Caco-2 (cell line): ENCODE data around the gene VAC14. TPM values are rescaled to one million over a fixed set of nuclear protein-coding genes. Genes with fewer than 3 reads are reported as not detected.

Source experiments
- BruUV-seq: library from RNA; stranded (reverse); fragments of 400-500 nt; replicated peaks from 2 replicates; lab custom pipeline; 2021; lab: Mats Ljungman, UMichigan
- CTCF ChIA-PET: fragments of 300-600 bp; sonication (Branson Sonifier 250); formaldehyde crosslinking; loops from one replicate; lab custom pipeline; 2022; ENCODE audit warnings: antibody characterized with exemption; lab: Charles Lee
- POLR2A ChIA-PET: fragments of 300-600 bp; sonication (Branson Sonifier 250); formaldehyde crosslinking; loops from one replicate; lab custom pipeline; 2022; ENCODE audit warnings: antibody characterized with exemption; lab: Charles Lee
- DNase-seq, 2 experiments: peaks; one replicate each; pipeline versions ENCODE4 v3.0.0 to v3.0.0-alpha.2; 2020 to 2022
- H3K27me3 ChIP-seq: replicated peaks from 2 replicates; pipeline ENCODE4 v1.6.0; 2011; ENCODE audit warnings: low read length; ENCODE audit not compliant: control insufficient read depth, insufficient read depth
- H3K36me3 ChIP-seq: 2 replicates; pipeline ENCODE4 v1.5.1; 2011; ENCODE audit warnings: low read length; ENCODE audit not compliant: control insufficient read depth, insufficient read depth
- H3K4me1 ChIP-seq: fragments of 250-450 bp; sonication (Bioruptor Pico); 2 replicates; pipeline ENCODE4 v1.5.1; 2020; ENCODE audit warnings: mild to moderate bottlenecking
- H3K4me3 ChIP-seq: 2 replicates; pipeline ENCODE4 v1.5.1; 2011; ENCODE audit warnings: low read depth, mild to moderate bottlenecking, control low read depth, low read length
- H3K9me3 ChIP-seq: fragments of 250-450 bp; sonication (Bioruptor Pico); 2 replicates; pipeline ENCODE4 v1.5.1; 2020; ENCODE audit warnings: mild to moderate bottlenecking, moderate library complexity
- H3K27ac Mint-ChIP-seq: one replicate; pipeline ENCODE4 v1.8.0; 2022; ENCODE audit warnings: mixed read lengths; ENCODE audit not compliant: unreplicated experiment
- H3K27me3 Mint-ChIP-seq: one replicate; pipeline ENCODE4 v1.8.0; 2022; ENCODE audit warnings: mixed read lengths; ENCODE audit not compliant: insufficient read depth, unreplicated experiment
- H3K36me3 Mint-ChIP-seq: one replicate; pipeline ENCODE4 v1.8.0; 2022; ENCODE audit warnings: mild to moderate bottlenecking, mixed read lengths; ENCODE audit not compliant: insufficient read depth, unreplicated experiment
- H3K4me1 Mint-ChIP-seq: one replicate; pipeline ENCODE4 v1.8.0; 2022; ENCODE audit warnings: low read depth, mixed read lengths; ENCODE audit not compliant: unreplicated experiment
- H3K4me3 Mint-ChIP-seq: one replicate; pipeline ENCODE4 v1.8.0; 2022; ENCODE audit warnings: mild to moderate bottlenecking, moderate library complexity, mixed read lengths; ENCODE audit not compliant: unreplicated experiment
- H3K9me3 Mint-ChIP-seq: one replicate; pipeline ENCODE4 v1.8.0; 2022; ENCODE audit warnings: mixed read lengths; ENCODE audit not compliant: unreplicated experiment
- intact Hi-C: fragments of 100-400 bp; cut with micrococcal nuclease; formaldehyde crosslinking; loops from one replicate; pipeline ENCODE4 v1.10.0; 2022; ENCODE audit not compliant: unreplicated experiment
- total RNA-seq: library from RNA; stranded (reverse); gene quantifications from 2 replicates; pipeline ENCODE4 v1.2.3, GENCODE V29; 2022
- TF ChIP-seq, protein P1 (sequence below), 2 experiments: fragments of 200-600 bp in 1 of 2; IDR thresholded peaks; 1 replicate in 1 of 2; 2 replicates in 1 of 2; pipeline versions ENCODE4 v1.5.1 to v1.8.0; 2011 to 2022; ENCODE audit warnings: antibody characterized with exemption in 1 of 2, control low read depth in 1 of 2, inconsistent platforms in 1 of 2, low read depth in 1 of 2, low read length in 1 of 2, mild to moderate bottlenecking in 1 of 2, moderate library complexity in 1 of 2; ENCODE audit not compliant: insufficient read depth in 1 of 2, severe bottlenecking in 1 of 2, unreplicated experiment in 1 of 2

The VAC14 gene
- total RNA-seq, 1 experiment from 2014 or later: 63.5 TPM

DNA sequence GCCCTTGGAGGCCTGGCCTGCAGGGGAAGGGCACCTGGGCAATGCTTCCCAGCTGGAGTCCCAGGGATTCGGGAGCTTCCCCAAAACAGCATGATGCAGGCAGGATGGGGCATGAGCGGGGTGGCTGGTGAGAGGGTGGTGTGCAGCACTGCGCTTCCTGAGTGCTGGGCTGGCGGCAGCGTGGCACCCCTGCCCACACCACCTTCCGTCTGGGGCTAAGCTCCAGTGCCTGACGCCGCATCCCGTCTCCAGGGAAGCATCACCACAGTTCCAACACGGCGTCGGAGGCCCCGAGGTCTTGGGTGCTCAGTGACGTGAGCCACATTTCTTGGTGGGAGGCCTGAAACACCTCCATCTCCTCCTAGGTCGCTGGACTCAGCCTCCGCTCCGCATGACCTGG is 101.3 kb downstream of the VAC14 start:
- H3K4me1 Mint-ChIP-seq: peaks cover 19% of the 10 kb centered on the region
- ChIA-PET CTCF (no interaction called here), POLR2A (no interaction called here)
- no peak overlapping the region for H3K4me3 Mint-ChIP-seq
- Histone ChIP-seq H3K9me3 (no peaks in the 10 kb centered on the region), H3K4me1 (peaks cover 19% of the 10 kb centered on the region), H3K36me3 (no peaks in the 10 kb centered on the region), H3K27me3 (no peaks in the 10 kb centered on the region), H3K4me3 (no peak overlapping the region)
- no peaks in the 10 kb centered on the region for H3K9me3 Mint-ChIP-seq
- DNase-seq: no peak
- BruUV-seq: no TSS peak
- H3K36me3 Mint-ChIP-seq: peaks cover 6% of the 10 kb centered on the region
- TF ChIP-seq, protein P1, sequence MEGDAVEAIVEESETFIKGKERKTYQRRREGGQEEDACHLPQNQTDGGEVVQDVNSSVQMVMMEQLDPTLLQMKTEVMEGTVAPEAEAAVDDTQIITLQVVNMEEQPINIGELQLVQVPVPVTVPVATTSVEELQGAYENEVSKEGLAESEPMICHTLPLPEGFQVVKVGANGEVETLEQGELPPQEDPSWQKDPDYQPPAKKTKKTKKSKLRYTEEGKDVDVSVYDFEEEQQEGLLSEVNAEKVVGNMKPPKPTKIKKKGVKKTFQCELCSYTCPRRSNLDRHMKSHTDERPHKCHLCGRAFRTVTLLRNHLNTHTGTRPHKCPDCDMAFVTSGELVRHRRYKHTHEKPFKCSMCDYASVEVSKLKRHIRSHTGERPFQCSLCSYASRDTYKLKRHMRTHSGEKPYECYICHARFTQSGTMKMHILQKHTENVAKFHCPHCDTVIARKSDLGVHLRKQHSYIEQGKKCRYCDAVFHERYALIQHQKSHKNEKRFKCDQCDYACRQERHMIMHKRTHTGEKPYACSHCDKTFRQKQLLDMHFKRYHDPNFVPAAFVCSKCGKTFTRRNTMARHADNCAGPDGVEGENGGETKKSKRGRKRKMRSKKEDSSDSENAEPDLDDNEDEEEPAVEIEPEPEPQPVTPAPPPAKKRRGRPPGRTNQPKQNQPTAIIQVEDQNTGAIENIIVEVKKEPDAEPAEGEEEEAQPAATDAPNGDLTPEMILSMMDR (IDR thresholded peaks at IDR 0.05; ENCODE audit: insufficient read depth in 1 of 2, low read depth in 1 of 2, low read length in 1 of 2, severe bottlenecking in 1 of 2, unreplicated experiment in 1 of 2): no peak
- intact Hi-C loops: no loop called here
- H3K27me3 Mint-ChIP-seq: no peaks in the 10 kb centered on the region
- H3K27ac Mint-ChIP-seq: peak overlapping the region; percentile 37

DNA sequence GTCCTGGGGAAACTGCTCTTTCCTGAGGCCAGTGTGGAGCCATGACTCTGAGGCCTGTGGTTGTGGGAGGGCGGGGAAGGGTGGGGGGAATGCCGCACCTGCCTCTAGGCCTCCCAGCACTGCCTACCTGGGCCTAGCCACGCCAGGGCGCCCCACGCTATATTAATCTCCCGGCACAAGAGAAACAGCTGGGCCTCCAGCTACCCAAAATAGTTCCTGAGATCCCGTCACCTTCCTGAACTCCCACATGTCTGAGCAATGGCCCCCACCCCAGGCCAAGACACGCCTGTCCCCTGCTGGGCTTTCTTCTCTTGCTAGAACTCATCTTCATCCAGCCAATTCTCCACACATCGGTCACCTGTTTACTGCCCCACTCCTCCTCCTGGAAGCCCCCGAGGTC is 102.1 kb downstream of the VAC14 start:
- Mint-ChIP-seq H3K36me3 (peaks cover 11% of the 10 kb centered on the region), H3K4me3 (no peak overlapping the region), H3K9me3 (no peaks in the 10 kb centered on the region), H3K4me1 (peaks cover 27% of the 10 kb centered on the region), H3K27ac (peak overlapping the region; percentile 37), H3K27me3 (no peaks in the 10 kb centered on the region)
- no peaks in the 10 kb centered on the region for H3K27me3 ChIP-seq
- TF ChIP-seq, protein P1 (IDR thresholded peaks at IDR 0.05; ENCODE audit: insufficient read depth in 1 of 2, low read depth in 1 of 2, low read length in 1 of 2, severe bottlenecking in 1 of 2, unreplicated experiment in 1 of 2): no peak
- DNase-seq: no peak
- CTCF ChIA-PET: no interaction called here
- no peak overlapping the region for H3K4me3 ChIP-seq
- POLR2A ChIA-PET: no interaction called here
- intact Hi-C loops: no loop called here
- no peaks in the 10 kb centered on the region; the same call in 1 of the 2 replicates for H3K36me3 ChIP-seq
- no peaks in the 10 kb centered on the region for H3K9me3 ChIP-seq
- peaks cover 27% of the 10 kb centered on the region for H3K4me1 ChIP-seq
- no TSS peak for BruUV-seq

DNA sequence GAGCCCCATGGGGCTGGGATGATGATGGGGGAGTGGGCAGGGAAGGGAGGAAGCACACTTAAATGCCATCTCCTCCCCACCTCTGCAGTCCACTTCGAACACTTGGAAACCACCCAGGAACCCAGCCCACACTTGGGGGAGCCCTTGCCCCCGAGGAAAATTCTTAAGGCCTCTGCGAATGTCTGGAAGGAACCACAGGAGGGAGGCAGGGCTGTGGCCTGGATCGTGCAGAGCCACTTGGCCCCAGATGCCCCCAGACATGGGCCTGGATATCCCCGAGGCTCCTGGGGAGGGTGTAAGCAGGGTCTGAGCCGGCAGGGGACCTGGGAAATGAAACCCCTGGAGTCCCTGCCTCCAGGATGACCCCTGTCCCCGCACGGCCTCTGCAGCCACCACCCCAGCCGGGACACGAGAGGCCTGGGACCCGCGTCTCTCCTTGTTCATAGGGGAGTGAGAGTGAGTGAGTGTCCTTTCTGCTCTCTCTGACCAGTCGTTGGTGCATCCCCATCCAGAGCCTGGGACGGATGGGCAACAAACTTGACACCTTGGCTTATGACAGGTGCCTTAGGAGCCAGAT is 103.3 kb downstream of the VAC14 start:
- CTCF ChIA-PET: no interaction called here
- H3K27ac Mint-ChIP-seq: no peak overlapping the region

More for the DNA sequence above, 103.3 kb downstream of the VAC14 start:
- H3K4me1 ChIP-seq: peaks cover 39% of the 10 kb centered on the region
- Mint-ChIP-seq H3K4me3 (no peak overlapping the region), H3K4me1 (peaks cover 38% of the 10 kb centered on the region), H3K27me3 (no peaks in the 10 kb centered on the region), H3K9me3 (no peaks in the 10 kb centered on the region), H3K36me3 (peaks cover 22% of the 10 kb centered on the region)
- no peaks in the 10 kb centered on the region for H3K27me3 ChIP-seq
- POLR2A ChIA-PET: no interaction called here
- BruUV-seq: no TSS peak
- H3K36me3 ChIP-seq: no peaks in the 10 kb centered on the region; the same call in 1 of the 2 replicates
- DNase-seq: no peak
- no peak overlapping the region for H3K4me3 ChIP-seq
- TF ChIP-seq, protein P1 (IDR thresholded peaks at IDR 0.05; ENCODE audit: insufficient read depth in 1 of 2, low read depth in 1 of 2, low read length in 1 of 2, severe bottlenecking in 1 of 2, unreplicated experiment in 1 of 2): no peak
- intact Hi-C loops: no loop called here
- no peaks in the 10 kb centered on the region for H3K9me3 ChIP-seq
